Liver (tissue), 3 donors: Measurements from ENCODE around the gene CACTIN.

Experiments
- FOXA2 ChIP-seq: IDR thresholded peaks from 2 replicates; pipeline ENCODE4 v1.6.1; 2016; ENCODE audit warnings: antibody characterized with exemption
- GABPA ChIP-seq, 2 donors: IDR thresholded peaks in 1 of 2; conservative IDR thresholded peaks in 1 of 2; 2 replicates each; pipeline ENCODE4 v1.6.1; 2016; ENCODE audit warnings: antibody characterized with exemption in 2 of 2, mild to moderate bottlenecking in 1 of 2, moderate library complexity in 1 of 2
- RAD21 ChIP-seq, 2 donors: IDR thresholded peaks; 2 replicates each; pipeline ENCODE4 v1.6.1; 2016; ENCODE audit warnings: antibody characterized with exemption in 2 of 2, mild to moderate bottlenecking in 2 of 2
- SP1 ChIP-seq: IDR thresholded peaks from 2 replicates; pipeline ENCODE4 v1.6.1; 2018; ENCODE audit warnings: antibody characterized with exemption, mild to moderate bottlenecking
- TAF1 ChIP-seq: conservative IDR thresholded peaks from 2 replicates; pipeline ENCODE4 v1.6.1; 2016; ENCODE audit warnings: antibody characterized with exemption, mild to moderate bottlenecking
- YY1 ChIP-seq: IDR thresholded peaks from 2 replicates; pipeline ENCODE4 v1.6.1; 2016; ENCODE audit warnings: antibody characterized with exemption, mild to moderate bottlenecking
- TF ChIP-seq, protein P1 (sequence below): fragments of 150-350 bp; IDR thresholded peaks from 2 replicates; pipeline ENCODE4 v1.5.1; 2017; ENCODE audit warnings: improper control_type of control experiment, low read depth, low read length; ENCODE audit not compliant: missing input control
- TF ChIP-seq, protein P2 (sequence below): IDR thresholded peaks from 2 replicates; pipeline ENCODE4 v1.6.1; 2016; ENCODE audit warnings: antibody characterized with exemption
- TF ChIP-seq, protein P3 (sequence below): IDR thresholded peaks from 2 replicates; pipeline ENCODE4 v1.6.1; 2016; ENCODE audit warnings: antibody characterized with exemption, mild to moderate bottlenecking
- donor health status: healthy.
- donor health status: healthy.

- TF ChIP-seq, protein P1, sequence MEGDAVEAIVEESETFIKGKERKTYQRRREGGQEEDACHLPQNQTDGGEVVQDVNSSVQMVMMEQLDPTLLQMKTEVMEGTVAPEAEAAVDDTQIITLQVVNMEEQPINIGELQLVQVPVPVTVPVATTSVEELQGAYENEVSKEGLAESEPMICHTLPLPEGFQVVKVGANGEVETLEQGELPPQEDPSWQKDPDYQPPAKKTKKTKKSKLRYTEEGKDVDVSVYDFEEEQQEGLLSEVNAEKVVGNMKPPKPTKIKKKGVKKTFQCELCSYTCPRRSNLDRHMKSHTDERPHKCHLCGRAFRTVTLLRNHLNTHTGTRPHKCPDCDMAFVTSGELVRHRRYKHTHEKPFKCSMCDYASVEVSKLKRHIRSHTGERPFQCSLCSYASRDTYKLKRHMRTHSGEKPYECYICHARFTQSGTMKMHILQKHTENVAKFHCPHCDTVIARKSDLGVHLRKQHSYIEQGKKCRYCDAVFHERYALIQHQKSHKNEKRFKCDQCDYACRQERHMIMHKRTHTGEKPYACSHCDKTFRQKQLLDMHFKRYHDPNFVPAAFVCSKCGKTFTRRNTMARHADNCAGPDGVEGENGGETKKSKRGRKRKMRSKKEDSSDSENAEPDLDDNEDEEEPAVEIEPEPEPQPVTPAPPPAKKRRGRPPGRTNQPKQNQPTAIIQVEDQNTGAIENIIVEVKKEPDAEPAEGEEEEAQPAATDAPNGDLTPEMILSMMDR: no peak
- TF ChIP-seq TAF1 (no peak), FOXA2 (no peak), GABPA (IDR thresholded peaks at IDR 0.05 in 1 of 2, conservative IDR thresholded peaks at IDR 0.05 in 1 of 2) (no peak), YY1 (no peak), RAD21 (IDR thresholded peaks at IDR 0.05) (no peak), SP1 (no peak)
- TF ChIP-seq, protein P2, sequence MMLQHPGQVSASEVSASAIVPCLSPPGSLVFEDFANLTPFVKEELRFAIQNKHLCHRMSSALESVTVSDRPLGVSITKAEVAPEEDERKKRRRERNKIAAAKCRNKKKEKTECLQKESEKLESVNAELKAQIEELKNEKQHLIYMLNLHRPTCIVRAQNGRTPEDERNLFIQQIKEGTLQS: no peak
- TF ChIP-seq, protein P3, sequence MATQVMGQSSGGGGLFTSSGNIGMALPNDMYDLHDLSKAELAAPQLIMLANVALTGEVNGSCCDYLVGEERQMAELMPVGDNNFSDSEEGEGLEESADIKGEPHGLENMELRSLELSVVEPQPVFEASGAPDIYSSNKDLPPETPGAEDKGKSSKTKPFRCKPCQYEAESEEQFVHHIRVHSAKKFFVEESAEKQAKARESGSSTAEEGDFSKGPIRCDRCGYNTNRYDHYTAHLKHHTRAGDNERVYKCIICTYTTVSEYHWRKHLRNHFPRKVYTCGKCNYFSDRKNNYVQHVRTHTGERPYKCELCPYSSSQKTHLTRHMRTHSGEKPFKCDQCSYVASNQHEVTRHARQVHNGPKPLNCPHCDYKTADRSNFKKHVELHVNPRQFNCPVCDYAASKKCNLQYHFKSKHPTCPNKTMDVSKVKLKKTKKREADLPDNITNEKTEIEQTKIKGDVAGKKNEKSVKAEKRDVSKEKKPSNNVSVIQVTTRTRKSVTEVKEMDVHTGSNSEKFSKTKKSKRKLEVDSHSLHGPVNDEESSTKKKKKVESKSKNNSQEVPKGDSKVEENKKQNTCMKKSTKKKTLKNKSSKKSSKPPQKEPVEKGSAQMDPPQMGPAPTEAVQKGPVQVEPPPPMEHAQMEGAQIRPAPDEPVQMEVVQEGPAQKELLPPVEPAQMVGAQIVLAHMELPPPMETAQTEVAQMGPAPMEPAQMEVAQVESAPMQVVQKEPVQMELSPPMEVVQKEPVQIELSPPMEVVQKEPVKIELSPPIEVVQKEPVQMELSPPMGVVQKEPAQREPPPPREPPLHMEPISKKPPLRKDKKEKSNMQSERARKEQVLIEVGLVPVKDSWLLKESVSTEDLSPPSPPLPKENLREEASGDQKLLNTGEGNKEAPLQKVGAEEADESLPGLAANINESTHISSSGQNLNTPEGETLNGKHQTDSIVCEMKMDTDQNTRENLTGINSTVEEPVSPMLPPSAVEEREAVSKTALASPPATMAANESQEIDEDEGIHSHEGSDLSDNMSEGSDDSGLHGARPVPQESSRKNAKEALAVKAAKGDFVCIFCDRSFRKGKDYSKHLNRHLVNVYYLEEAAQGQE: no peak
Observed at GRCh38 chr19:3663838-3664237, 37.2 kb upstream of the CACTIN start.
